K562 (cell line): ENCODE measurements around the gene P4HB. TPM values are rescaled to one million over a fixed set of nuclear protein-coding genes. Genes with fewer than 3 reads are reported as not detected.
A peak's percentile ranks its signal among the peaks of the same experiment; 100 is the strongest.

Source experiments
- FOS ChIP-seq: IDR thresholded peaks from 3 replicates; pipeline ENCODE4 v1.6.1; 2011; ENCODE audit not compliant: insufficient read length; ENCODE audit errors: extremely low read depth
- SMAD4 ChIP-seq: fragments of 250-450 bp; sonication (Bioruptor Pico); conservative IDR thresholded peaks from 2 replicates; pipeline ENCODE4 v1.8.0; 2021; ENCODE audit warnings: inconsistent platforms, mild to moderate bottlenecking, moderate library complexity
- SUPT5H ChIP-seq: fragments of 450-650 bp; IDR thresholded peaks from 2 replicates; pipeline ENCODE4 v1.6.1; 2016
- polyA plus RNA-seq, 8 experiments: library from polyadenylated mRNA; depleted of rRNA in 4 of 8; stranded (reverse) in 5 of 8; unstranded in 3 of 8; fragments of >200 nt; fragmentation: Nextera tagmentation in 2 of 8; fragmentation: Illumina TruSeq in 1 of 8; extraction: Ambion mirVana in 2 of 8; extraction: Trizol in 1 of 8; gene quantifications; 2 replicates each; pipeline versions ENCODE4 v1.2.1 to v1.2.3, GENCODE V29; 2011 to 2014; ENCODE audit warnings: inconsistent platforms in 1 of 8, missing spikeins in 1 of 8
- total RNA-seq, 7 experiments: library from RNA; depleted of rRNA in 6 of 7; stranded (reverse); fragments of >200 nt in 6 of 7; fragmentation: Illumina TruSeq in 2 of 7; extraction: Trizol in 2 of 7; gene quantifications; 2 replicates each; pipeline versions ENCODE4 v1.2.1 to v1.2.3, GENCODE V29; 2011 to 2021; ENCODE audit warnings: low replicate concordance in 1 of 7
- TF ChIP-seq, protein P1 (sequence below): fragments of 450-650 bp; IDR thresholded peaks from 2 replicates; pipeline ENCODE4 v1.6.1; 2016; ENCODE audit warnings: mild to moderate bottlenecking, moderate library complexity
- TF ChIP-seq, protein P2 (sequence below): fragments of 450-650 bp; formaldehyde crosslinking; IDR thresholded peaks from 2 replicates; pipeline ENCODE4 v1.4.0; 2022; ENCODE audit warnings: mild to moderate bottlenecking, moderate library complexity
- TF ChIP-seq, protein P3 (sequence below): fragments of 250-450 bp; sonication (Bioruptor Pico); IDR thresholded peaks from 2 replicates; pipeline ENCODE4 v1.4.0; 2020; ENCODE audit warnings: mild to moderate bottlenecking, moderate library complexity, borderline replicate concordance

Gene P4HB
- total and polyA plus RNA-seq, 9 of the 15 experiments (the other 6 are each of a cell fraction or from before 2014, with no cell fraction given) = 4.4 to 645 (median 325) TPM

DNA sequence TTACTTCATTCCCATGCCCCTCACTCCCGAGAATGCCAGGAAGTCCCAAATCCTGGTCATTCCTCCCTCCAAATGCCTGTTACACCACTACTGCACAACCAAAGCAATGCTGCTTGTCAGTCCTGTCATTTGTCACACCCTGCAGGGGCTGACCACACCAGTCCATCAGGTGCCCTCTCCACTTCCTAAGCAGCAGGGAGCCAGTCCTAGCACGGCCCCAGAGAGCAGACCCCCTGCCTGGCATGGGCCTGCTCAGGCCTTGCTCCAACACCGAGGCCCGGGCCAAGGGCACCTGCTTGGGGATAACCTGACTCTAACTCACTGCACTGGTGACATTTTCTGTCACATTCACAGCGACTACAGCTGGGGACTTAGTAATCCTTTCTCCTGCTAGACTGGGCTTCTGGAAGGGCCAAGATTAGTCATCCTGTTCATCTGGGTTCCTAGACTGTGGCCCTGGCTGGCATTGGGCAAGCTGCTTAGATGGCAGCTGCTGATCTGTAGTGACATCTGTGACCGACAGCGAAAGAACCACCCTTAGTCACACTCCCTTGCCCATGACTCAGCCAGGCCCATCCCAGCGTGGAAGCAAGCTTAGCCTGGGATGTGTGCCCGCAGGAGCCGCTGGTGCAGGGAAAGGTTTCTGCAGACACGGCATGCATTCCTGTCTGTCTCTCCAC is 25.7 kb upstream of the P4HB start (continued):
- TF ChIP-seq, protein P1, sequence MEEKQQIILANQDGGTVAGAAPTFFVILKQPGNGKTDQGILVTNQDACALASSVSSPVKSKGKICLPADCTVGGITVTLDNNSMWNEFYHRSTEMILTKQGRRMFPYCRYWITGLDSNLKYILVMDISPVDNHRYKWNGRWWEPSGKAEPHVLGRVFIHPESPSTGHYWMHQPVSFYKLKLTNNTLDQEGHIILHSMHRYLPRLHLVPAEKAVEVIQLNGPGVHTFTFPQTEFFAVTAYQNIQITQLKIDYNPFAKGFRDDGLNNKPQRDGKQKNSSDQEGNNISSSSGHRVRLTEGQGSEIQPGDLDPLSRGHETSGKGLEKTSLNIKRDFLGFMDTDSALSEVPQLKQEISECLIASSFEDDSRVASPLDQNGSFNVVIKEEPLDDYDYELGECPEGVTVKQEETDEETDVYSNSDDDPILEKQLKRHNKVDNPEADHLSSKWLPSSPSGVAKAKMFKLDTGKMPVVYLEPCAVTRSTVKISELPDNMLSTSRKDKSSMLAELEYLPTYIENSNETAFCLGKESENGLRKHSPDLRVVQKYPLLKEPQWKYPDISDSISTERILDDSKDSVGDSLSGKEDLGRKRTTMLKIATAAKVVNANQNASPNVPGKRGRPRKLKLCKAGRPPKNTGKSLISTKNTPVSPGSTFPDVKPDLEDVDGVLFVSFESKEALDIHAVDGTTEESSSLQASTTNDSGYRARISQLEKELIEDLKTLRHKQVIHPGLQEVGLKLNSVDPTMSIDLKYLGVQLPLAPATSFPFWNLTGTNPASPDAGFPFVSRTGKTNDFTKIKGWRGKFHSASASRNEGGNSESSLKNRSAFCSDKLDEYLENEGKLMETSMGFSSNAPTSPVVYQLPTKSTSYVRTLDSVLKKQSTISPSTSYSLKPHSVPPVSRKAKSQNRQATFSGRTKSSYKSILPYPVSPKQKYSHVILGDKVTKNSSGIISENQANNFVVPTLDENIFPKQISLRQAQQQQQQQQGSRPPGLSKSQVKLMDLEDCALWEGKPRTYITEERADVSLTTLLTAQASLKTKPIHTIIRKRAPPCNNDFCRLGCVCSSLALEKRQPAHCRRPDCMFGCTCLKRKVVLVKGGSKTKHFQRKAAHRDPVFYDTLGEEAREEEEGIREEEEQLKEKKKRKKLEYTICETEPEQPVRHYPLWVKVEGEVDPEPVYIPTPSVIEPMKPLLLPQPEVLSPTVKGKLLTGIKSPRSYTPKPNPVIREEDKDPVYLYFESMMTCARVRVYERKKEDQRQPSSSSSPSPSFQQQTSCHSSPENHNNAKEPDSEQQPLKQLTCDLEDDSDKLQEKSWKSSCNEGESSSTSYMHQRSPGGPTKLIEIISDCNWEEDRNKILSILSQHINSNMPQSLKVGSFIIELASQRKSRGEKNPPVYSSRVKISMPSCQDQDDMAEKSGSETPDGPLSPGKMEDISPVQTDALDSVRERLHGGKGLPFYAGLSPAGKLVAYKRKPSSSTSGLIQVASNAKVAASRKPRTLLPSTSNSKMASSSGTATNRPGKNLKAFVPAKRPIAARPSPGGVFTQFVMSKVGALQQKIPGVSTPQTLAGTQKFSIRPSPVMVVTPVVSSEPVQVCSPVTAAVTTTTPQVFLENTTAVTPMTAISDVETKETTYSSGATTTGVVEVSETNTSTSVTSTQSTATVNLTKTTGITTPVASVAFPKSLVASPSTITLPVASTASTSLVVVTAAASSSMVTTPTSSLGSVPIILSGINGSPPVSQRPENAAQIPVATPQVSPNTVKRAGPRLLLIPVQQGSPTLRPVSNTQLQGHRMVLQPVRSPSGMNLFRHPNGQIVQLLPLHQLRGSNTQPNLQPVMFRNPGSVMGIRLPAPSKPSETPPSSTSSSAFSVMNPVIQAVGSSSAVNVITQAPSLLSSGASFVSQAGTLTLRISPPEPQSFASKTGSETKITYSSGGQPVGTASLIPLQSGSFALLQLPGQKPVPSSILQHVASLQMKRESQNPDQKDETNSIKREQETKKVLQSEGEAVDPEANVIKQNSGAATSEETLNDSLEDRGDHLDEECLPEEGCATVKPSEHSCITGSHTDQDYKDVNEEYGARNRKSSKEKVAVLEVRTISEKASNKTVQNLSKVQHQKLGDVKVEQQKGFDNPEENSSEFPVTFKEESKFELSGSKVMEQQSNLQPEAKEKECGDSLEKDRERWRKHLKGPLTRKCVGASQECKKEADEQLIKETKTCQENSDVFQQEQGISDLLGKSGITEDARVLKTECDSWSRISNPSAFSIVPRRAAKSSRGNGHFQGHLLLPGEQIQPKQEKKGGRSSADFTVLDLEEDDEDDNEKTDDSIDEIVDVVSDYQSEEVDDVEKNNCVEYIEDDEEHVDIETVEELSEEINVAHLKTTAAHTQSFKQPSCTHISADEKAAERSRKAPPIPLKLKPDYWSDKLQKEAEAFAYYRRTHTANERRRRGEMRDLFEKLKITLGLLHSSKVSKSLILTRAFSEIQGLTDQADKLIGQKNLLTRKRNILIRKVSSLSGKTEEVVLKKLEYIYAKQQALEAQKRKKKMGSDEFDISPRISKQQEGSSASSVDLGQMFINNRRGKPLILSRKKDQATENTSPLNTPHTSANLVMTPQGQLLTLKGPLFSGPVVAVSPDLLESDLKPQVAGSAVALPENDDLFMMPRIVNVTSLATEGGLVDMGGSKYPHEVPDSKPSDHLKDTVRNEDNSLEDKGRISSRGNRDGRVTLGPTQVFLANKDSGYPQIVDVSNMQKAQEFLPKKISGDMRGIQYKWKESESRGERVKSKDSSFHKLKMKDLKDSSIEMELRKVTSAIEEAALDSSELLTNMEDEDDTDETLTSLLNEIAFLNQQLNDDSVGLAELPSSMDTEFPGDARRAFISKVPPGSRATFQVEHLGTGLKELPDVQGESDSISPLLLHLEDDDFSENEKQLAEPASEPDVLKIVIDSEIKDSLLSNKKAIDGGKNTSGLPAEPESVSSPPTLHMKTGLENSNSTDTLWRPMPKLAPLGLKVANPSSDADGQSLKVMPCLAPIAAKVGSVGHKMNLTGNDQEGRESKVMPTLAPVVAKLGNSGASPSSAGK = no peak
- TF ChIP-seq SUPT5H = peak; percentile 20; the same call in 1 of the 2 replicates
- TF ChIP-seq, protein P2, sequence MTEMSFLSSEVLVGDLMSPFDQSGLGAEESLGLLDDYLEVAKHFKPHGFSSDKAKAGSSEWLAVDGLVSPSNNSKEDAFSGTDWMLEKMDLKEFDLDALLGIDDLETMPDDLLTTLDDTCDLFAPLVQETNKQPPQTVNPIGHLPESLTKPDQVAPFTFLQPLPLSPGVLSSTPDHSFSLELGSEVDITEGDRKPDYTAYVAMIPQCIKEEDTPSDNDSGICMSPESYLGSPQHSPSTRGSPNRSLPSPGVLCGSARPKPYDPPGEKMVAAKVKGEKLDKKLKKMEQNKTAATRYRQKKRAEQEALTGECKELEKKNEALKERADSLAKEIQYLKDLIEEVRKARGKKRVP = no peak
- TF ChIP-seq, protein P3, sequence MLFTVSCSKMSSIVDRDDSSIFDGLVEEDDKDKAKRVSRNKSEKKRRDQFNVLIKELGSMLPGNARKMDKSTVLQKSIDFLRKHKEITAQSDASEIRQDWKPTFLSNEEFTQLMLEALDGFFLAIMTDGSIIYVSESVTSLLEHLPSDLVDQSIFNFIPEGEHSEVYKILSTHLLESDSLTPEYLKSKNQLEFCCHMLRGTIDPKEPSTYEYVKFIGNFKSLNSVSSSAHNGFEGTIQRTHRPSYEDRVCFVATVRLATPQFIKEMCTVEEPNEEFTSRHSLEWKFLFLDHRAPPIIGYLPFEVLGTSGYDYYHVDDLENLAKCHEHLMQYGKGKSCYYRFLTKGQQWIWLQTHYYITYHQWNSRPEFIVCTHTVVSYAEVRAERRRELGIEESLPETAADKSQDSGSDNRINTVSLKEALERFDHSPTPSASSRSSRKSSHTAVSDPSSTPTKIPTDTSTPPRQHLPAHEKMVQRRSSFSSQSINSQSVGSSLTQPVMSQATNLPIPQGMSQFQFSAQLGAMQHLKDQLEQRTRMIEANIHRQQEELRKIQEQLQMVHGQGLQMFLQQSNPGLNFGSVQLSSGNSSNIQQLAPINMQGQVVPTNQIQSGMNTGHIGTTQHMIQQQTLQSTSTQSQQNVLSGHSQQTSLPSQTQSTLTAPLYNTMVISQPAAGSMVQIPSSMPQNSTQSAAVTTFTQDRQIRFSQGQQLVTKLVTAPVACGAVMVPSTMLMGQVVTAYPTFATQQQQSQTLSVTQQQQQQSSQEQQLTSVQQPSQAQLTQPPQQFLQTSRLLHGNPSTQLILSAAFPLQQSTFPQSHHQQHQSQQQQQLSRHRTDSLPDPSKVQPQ = no peak
- TF ChIP-seq FOS = no peak
- no peak for TF ChIP-seq SMAD4 (CRISPR knock-in tag)
